HepG2 (cell line): ENCODE data around the gene NLRX1. TPM values are rescaled to one million over a fixed set of nuclear protein-coding genes. Genes with fewer than 3 reads are reported as not detected.

Experiments
- ATRX ChIP-seq: sonication (generic); formaldehyde crosslinking; IDR thresholded peaks from 2 replicates; pipeline ENCODE4 v1.4.0; 2020; ENCODE audit warnings: missing genetic modification reagents, borderline replicate concordance
- CERS6 ChIP-seq: sonication (generic); formaldehyde crosslinking; IDR thresholded peaks from 2 replicates; pipeline ENCODE4 v1.5.0; 2020; ENCODE audit warnings: missing genetic modification reagents
- CHCHD3 ChIP-seq: sonication (generic); formaldehyde crosslinking; IDR thresholded peaks from 2 replicates; pipeline ENCODE4 v1.8.0; 2022; ENCODE audit warnings: mild to moderate bottlenecking, missing genetic modification reagents, moderate library complexity
- HES4 ChIP-seq: sonication (generic); formaldehyde crosslinking; IDR thresholded peaks from 2 replicates; pipeline ENCODE4 v1.9.0; 2021; ENCODE audit warnings: mild to moderate bottlenecking, missing genetic modification reagents, borderline replicate concordance
- HNF4G ChIP-seq, 2 experiments: sonication (generic) in 1 of 2; formaldehyde crosslinking in 1 of 2; IDR thresholded peaks; 2 replicates each; pipeline versions ENCODE4 v1.4.0 to v1.6.1; 2011 to 2020; ENCODE audit warnings: borderline replicate concordance in 2 of 2, low read depth in 2 of 2, mild to moderate bottlenecking in 2 of 2, low read length in 1 of 2, missing genetic modification reagents in 1 of 2, moderate library complexity in 1 of 2
- KDM1A ChIP-seq: IDR thresholded peaks from 2 replicates; pipeline ENCODE4 v1.6.1; 2016; ENCODE audit warnings: missing compliant biosample characterization
- KIAA2018 ChIP-seq: sonication (generic); formaldehyde crosslinking; IDR thresholded peaks from 2 replicates; pipeline ENCODE4 v1.5.0; 2020; ENCODE audit warnings: mild to moderate bottlenecking, missing genetic modification reagents, borderline replicate concordance
- MLXIP ChIP-seq: sonication (generic); formaldehyde crosslinking; IDR thresholded peaks from 2 replicates; pipeline ENCODE4 v1.9.0; 2021; ENCODE audit warnings: missing genetic modification reagents, borderline replicate concordance
- MXI1 ChIP-seq: IDR thresholded peaks from 3 replicates; pipeline ENCODE4 v1.6.1; 2012; ENCODE audit warnings: low read depth, low read length, inconsistent platforms, borderline replicate concordance
- PRMT3 ChIP-seq: sonication (generic); formaldehyde crosslinking; IDR thresholded peaks from 2 replicates; pipeline ENCODE4 v1.8.1; 2022; ENCODE audit warnings: low read depth, mild to moderate bottlenecking, moderate library complexity, missing genetic modification reagents, borderline replicate concordance
- SATB2 ChIP-seq: sonication (generic); formaldehyde crosslinking; IDR thresholded peaks from 2 replicates; pipeline ENCODE4 v1.5.0; 2020; ENCODE audit warnings: missing genetic modification reagents
- TGIF2 ChIP-seq: IDR thresholded peaks from 2 replicates; pipeline ENCODE4 v1.6.1; 2016; ENCODE audit warnings: control low read depth, missing compliant biosample characterization
- ZNF343 ChIP-seq: sonication (generic); formaldehyde crosslinking; IDR thresholded peaks from 2 replicates; pipeline ENCODE4 v1.4.0; 2020; ENCODE audit warnings: mild to moderate bottlenecking, missing genetic modification reagents
- ZSCAN21 ChIP-seq: sonication (generic); formaldehyde crosslinking; IDR thresholded peaks from 2 replicates; pipeline ENCODE4 v1.8.0; 2022; ENCODE audit warnings: mild to moderate bottlenecking, missing genetic modification reagents, moderate library complexity, borderline replicate concordance
- ZSCAN22 ChIP-seq: sonication (generic); formaldehyde crosslinking; IDR thresholded peaks from 2 replicates; pipeline ENCODE4 v1.4.0; 2020; ENCODE audit warnings: mild to moderate bottlenecking, missing genetic modification reagents
- polyA plus RNA-seq, 8 experiments: library from polyadenylated mRNA; depleted of rRNA in 3 of 8; stranded (reverse) in 7 of 8; unstranded in 1 of 8; fragments of >200 nt; fragmentation: Illumina TruSeq in 4 of 8; extraction: Trizol in 4 of 8; gene quantifications; 2 replicates each; pipeline versions ENCODE4 v1.2.1 to v1.2.3, GENCODE V29; 2011 to 2016; ENCODE audit warnings: low read depth in 4 of 8, missing spikeins in 1 of 8, mixed read lengths in 1 of 8; ENCODE audit not compliant: insufficient read depth in 1 of 8
- total RNA-seq, 5 experiments: library from RNA; depleted of rRNA; stranded (reverse); fragments of >200 nt; fragmentation: Illumina TruSeq; extraction: Trizol; gene quantifications; 2 replicates each; pipeline ENCODE4 v1.2.3, GENCODE V29; 2016; ENCODE audit warnings: low read depth in 1 of 5

The NLRX1 gene
- total and polyA plus RNA-seq, 2 of the 13 experiments (the other 11 are each of a cell fraction or from before 2014, with no cell fraction given) = 8.7 to 11.0 TPM

GRCh38 chr11:119121008-119121810, 47.3 kb upstream of the NLRX1 start, which contains the start of gene HINFP (continued):
- TF ChIP-seq HNF4G (IDR thresholded peaks at IDR 0.05; ENCODE audit: borderline replicate concordance, low read depth, low read length) (no peak; the same call in 1 of the 2 replicates), HNF4G (CRISPR knock-in tag; IDR thresholded peaks at IDR 0.05; ENCODE audit: borderline replicate concordance, low read depth) (no peak; the same call in 1 of the 2 replicates), ZSCAN21 (CRISPR knock-in tag) (no peak), PRMT3 (CRISPR knock-in tag) (no peak), ZNF343 (CRISPR knock-in tag) (peak; percentile 64; the same call in 1 of the 2 replicates), SATB2 (CRISPR knock-in tag) (peak; percentile 86; the same call in 1 of the 2 replicates), CHCHD3 (CRISPR knock-in tag) (0 out of 2 replicates have a peak, but pooled peaks have one; percentile 18), MXI1 (peak; percentile 82; the same call in 1 of the 3 replicates), KIAA2018 (no peak), MLXIP (peak; percentile 60; the same call in 1 of the 2 replicates), CERS6 (no peak), KDM1A (no peak), ZSCAN22 (no peak), TGIF2 (CRISPR knock-in tag) (peak; percentile 69), HES4 (CRISPR knock-in tag) (peak; percentile 68; the same call in 1 of the 2 replicates), ATRX (CRISPR knock-in tag) (no peak)
